ENCODE results near the gene CFDP1. TPM values are rescaled to one million over a fixed set of nuclear protein-coding genes. Genes with fewer than 3 reads are reported as not detected.

The CFDP1 gene
- total RNA-seq, 1 donor from 2014 or later: 65.6 TPM

- H3K27ac Mint-ChIP-seq (ENCODE audit: unreplicated experiment): peak overlapping the region; percentile 70
- DNase-seq (ENCODE audit: extremely low spot score, unreplicated experiment): no peak
These were observed 172.3 kb downstream of the CFDP1 start for GRCh38 chr16:75260851-75261589.

DNA sequence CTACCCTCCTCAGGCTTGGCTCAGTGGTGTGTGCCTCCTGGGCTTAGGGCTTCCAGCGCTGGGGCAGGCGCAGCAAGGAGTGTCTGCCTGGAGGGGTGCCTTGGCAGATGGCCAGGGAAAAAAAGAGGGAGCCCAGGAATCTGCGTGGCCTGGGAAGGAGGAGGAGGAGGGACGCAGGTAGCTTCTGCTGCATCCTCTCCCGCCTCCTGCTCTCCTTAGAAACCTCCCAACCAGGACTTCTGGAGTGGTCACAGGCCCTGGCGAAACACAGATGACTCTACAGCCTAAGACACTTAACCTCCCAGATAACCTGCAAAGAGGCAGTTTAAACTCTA, 174.5 kb downstream of the CFDP1 start:
- DNase-seq (ENCODE audit: extremely low spot score, unreplicated experiment): no peak
- TF ChIP-seq, protein P1, sequence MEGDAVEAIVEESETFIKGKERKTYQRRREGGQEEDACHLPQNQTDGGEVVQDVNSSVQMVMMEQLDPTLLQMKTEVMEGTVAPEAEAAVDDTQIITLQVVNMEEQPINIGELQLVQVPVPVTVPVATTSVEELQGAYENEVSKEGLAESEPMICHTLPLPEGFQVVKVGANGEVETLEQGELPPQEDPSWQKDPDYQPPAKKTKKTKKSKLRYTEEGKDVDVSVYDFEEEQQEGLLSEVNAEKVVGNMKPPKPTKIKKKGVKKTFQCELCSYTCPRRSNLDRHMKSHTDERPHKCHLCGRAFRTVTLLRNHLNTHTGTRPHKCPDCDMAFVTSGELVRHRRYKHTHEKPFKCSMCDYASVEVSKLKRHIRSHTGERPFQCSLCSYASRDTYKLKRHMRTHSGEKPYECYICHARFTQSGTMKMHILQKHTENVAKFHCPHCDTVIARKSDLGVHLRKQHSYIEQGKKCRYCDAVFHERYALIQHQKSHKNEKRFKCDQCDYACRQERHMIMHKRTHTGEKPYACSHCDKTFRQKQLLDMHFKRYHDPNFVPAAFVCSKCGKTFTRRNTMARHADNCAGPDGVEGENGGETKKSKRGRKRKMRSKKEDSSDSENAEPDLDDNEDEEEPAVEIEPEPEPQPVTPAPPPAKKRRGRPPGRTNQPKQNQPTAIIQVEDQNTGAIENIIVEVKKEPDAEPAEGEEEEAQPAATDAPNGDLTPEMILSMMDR (IDR thresholded peaks at IDR 0.05): no peak
- Mint-ChIP-seq H3K27me3 (ENCODE audit: unreplicated experiment) (no peaks in the 10 kb centered on the region), H3K36me3 (ENCODE audit: unreplicated experiment) (peaks cover 8% of the 10 kb centered on the region), H3K27ac (ENCODE audit: unreplicated experiment) (peak overlapping the region; percentile 94), H3K4me3 (ENCODE audit: unreplicated experiment) (no peak overlapping the region), H3K9me3 (ENCODE audit: unreplicated experiment) (no peaks in the 10 kb centered on the region), H3K4me1 (ENCODE audit: unreplicated experiment) (peaks cover 86% of the 10 kb centered on the region)

More at GRCh38 chr16:75260851-75261589, 172.3 kb downstream of the CFDP1 start:
- H3K27me3 Mint-ChIP-seq (ENCODE audit: unreplicated experiment): no peaks in the 10 kb centered on the region
- no peaks in the 10 kb centered on the region for H3K9me3 Mint-ChIP-seq (ENCODE audit: unreplicated experiment)
- TF ChIP-seq, protein P1 (IDR thresholded peaks at IDR 0.05): no peak
- no peak overlapping the region for H3K4me3 Mint-ChIP-seq (ENCODE audit: unreplicated experiment)
- peaks cover 8% of the 10 kb centered on the region for H3K36me3 Mint-ChIP-seq (ENCODE audit: unreplicated experiment)
- peaks cover 73% of the 10 kb centered on the region for H3K4me1 Mint-ChIP-seq (ENCODE audit: unreplicated experiment)

- Mint-ChIP-seq H3K4me3 (ENCODE audit: unreplicated experiment) (peak overlapping the region; percentile 3), H3K9me3 (ENCODE audit: unreplicated experiment) (no peaks in the 10 kb centered on the region), H3K27me3 (ENCODE audit: unreplicated experiment) (no peaks in the 10 kb centered on the region), H3K36me3 (ENCODE audit: unreplicated experiment) (peaks cover 8% of the 10 kb centered on the region), H3K27ac (ENCODE audit: unreplicated experiment) (peak overlapping the region; percentile 94), H3K4me1 (ENCODE audit: unreplicated experiment) (peaks cover 86% of the 10 kb centered on the region)
- no peak for DNase-seq (ENCODE audit: extremely low spot score, unreplicated experiment)
- TF ChIP-seq, protein P1 (IDR thresholded peaks at IDR 0.05): no peak
These were observed 175.2 kb downstream of the CFDP1 start for GRCh38 chr16:75257886-75258806.

GRCh38 chr16:75256696-75257343, 176.5 kb downstream of the CFDP1 start:
- Mint-ChIP-seq H3K4me1 (ENCODE audit: unreplicated experiment) (peaks cover 86% of the 10 kb centered on the region), H3K9me3 (ENCODE audit: unreplicated experiment) (no peaks in the 10 kb centered on the region), H3K27me3 (ENCODE audit: unreplicated experiment) (no peaks in the 10 kb centered on the region), H3K27ac (ENCODE audit: unreplicated experiment) (peak overlapping the region; percentile 94), H3K4me3 (ENCODE audit: unreplicated experiment) (peak overlapping the region; percentile 48), H3K36me3 (ENCODE audit: unreplicated experiment) (peaks cover 4% of the 10 kb centered on the region)
- TF ChIP-seq, protein P1 (IDR thresholded peaks at IDR 0.05): no peak
- peak; percentile 87 for DNase-seq (ENCODE audit: extremely low spot score, unreplicated experiment)

Measured in osteocyte (in vitro differentiated cells).